ENCODE data around the gene C8A. TPM values are rescaled to one million over a fixed set of nuclear protein-coding genes. Genes with fewer than 3 reads are reported as not detected.

The C8A gene
- total RNA-seq, 2 donors from 2014 or later = not detected

GRCh38 chr1:56929492-56929891 lies 74.9 kb downstream of the C8A start:
- Histone ChIP-seq H3K4me1 (ENCODE audit: control insufficient read depth, insufficient read depth, low read length) (peaks cover 12% of the 10 kb centered on the region), H3K9me3 (ENCODE audit: control insufficient read depth, low read length) (no peaks in the 10 kb centered on the region), H3K9ac (ENCODE audit: extremely low read depth, low read length, poor library complexity, severe bottlenecking) (no peak overlapping the region), H3K27me3 (ENCODE audit: control insufficient read depth, insufficient read depth, low read length, poor library complexity, severe bottlenecking) (peaks cover 24% of the 10 kb centered on the region), H3K4me3 (ENCODE audit: low read length) (no peak overlapping the region), H3K36me3 (ENCODE audit: control insufficient read depth, insufficient read depth, low read length) (no peaks in the 10 kb centered on the region), H3K27ac (ENCODE audit: low read depth, low read length) (no peak overlapping the region)
- Mint-ChIP-seq H3K4me3 (no peak overlapping the region), H3K27ac (no peak overlapping the region), H3K27me3 (ENCODE audit: insufficient read depth) (peaks cover 33% of the 10 kb centered on the region), H3K4me1 (peaks cover 35% of the 10 kb centered on the region), H3K36me3 (ENCODE audit: low read depth) (no peaks in the 10 kb centered on the region), H3K9me3 (peaks cover 6% of the 10 kb centered on the region)
- TF ChIP-seq, protein P1, sequence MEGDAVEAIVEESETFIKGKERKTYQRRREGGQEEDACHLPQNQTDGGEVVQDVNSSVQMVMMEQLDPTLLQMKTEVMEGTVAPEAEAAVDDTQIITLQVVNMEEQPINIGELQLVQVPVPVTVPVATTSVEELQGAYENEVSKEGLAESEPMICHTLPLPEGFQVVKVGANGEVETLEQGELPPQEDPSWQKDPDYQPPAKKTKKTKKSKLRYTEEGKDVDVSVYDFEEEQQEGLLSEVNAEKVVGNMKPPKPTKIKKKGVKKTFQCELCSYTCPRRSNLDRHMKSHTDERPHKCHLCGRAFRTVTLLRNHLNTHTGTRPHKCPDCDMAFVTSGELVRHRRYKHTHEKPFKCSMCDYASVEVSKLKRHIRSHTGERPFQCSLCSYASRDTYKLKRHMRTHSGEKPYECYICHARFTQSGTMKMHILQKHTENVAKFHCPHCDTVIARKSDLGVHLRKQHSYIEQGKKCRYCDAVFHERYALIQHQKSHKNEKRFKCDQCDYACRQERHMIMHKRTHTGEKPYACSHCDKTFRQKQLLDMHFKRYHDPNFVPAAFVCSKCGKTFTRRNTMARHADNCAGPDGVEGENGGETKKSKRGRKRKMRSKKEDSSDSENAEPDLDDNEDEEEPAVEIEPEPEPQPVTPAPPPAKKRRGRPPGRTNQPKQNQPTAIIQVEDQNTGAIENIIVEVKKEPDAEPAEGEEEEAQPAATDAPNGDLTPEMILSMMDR (conservative IDR thresholded peaks at IDR 0.05) = no peak
- 83 to 98% methylated on average over 2 of the region's 2 CpGs for WGBS, 2 experiments (ENCODE audit: insufficient coverage in 1 of 2, insufficient read length in 1 of 2)
- DNase-seq = no peak

DNA sequence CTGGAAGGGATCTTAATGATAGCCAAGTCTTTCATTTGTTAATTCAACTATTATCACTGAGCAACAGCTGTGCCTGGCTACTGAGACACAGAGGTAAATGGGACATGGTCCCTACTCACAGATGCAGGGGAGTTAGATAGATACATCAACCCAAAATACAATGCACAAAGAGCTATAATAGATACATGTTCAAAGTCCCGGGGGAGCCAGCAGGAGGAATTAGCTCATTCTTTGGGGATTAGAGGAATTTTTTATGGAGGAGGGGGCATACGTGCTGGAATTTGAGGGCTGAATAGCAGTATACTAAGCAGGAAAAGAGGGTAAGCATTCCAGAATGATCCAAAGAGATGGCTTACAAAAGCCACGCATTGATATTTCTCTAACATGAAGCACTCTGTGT lies 76.6 kb downstream of the C8A start:
- WGBS, 2 experiments (ENCODE audit: insufficient coverage in 1 of 2, insufficient read length in 1 of 2) = 60 to 73% methylated on average over 1 to 3 of the region's 3 CpGs
- Histone ChIP-seq H3K9me3 (ENCODE audit: control insufficient read depth, low read length) (no peaks in the 10 kb centered on the region), H3K27ac (ENCODE audit: low read depth, low read length) (no peak overlapping the region), H3K9ac (ENCODE audit: extremely low read depth, low read length, poor library complexity, severe bottlenecking) (no peak overlapping the region), H3K27me3 (ENCODE audit: control insufficient read depth, insufficient read depth, low read length, poor library complexity, severe bottlenecking) (peaks cover 37% of the 10 kb centered on the region), H3K4me1 (ENCODE audit: control insufficient read depth, insufficient read depth, low read length) (peaks cover 8% of the 10 kb centered on the region), H3K36me3 (ENCODE audit: control insufficient read depth, insufficient read depth, low read length) (no peaks in the 10 kb centered on the region), H3K4me3 (ENCODE audit: low read length) (no peak overlapping the region)
- H3K4me1 Mint-ChIP-seq = peaks cover 25% of the 10 kb centered on the region
- H3K36me3 Mint-ChIP-seq (ENCODE audit: low read depth) = no peaks in the 10 kb centered on the region
- DNase-seq = no peak
- no peak overlapping the region for H3K27ac Mint-ChIP-seq
- H3K9me3 Mint-ChIP-seq = peaks cover 6% of the 10 kb centered on the region
- H3K4me3 Mint-ChIP-seq = no peak overlapping the region
- peaks cover 48% of the 10 kb centered on the region for H3K27me3 Mint-ChIP-seq (ENCODE audit: insufficient read depth)
- TF ChIP-seq, protein P1 (conservative IDR thresholded peaks at IDR 0.05) = no peak

DNA sequence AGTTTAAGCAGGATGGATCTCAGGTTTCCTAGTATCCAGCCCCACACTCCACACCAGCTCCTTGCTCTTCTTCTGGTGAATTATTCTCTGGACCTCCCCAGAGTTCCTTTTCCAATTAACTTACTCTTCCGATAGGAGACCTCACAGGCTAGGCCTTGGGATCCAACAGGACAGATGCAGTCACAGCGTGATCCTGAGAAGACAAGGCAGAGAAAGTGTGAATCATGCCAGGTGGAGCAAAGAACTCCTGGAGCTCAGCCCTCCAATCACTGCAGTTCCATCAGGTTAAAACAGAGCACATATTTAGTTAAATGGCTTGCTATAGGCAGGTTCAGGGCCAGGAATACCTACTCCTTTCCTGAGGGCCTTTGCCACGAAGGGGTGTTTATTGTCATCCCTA lies 77.1 kb downstream of the C8A start:
- Histone ChIP-seq H3K27me3 (ENCODE audit: control insufficient read depth, insufficient read depth, low read length, poor library complexity, severe bottlenecking) (peaks cover 37% of the 10 kb centered on the region), H3K27ac (ENCODE audit: low read depth, low read length) (no peak overlapping the region), H3K9me3 (ENCODE audit: control insufficient read depth, low read length) (no peaks in the 10 kb centered on the region), H3K36me3 (ENCODE audit: control insufficient read depth, insufficient read depth, low read length) (no peaks in the 10 kb centered on the region), H3K4me1 (ENCODE audit: control insufficient read depth, insufficient read depth, low read length) (peaks cover 8% of the 10 kb centered on the region), H3K9ac (ENCODE audit: extremely low read depth, low read length, poor library complexity, severe bottlenecking) (no peak overlapping the region), H3K4me3 (ENCODE audit: low read length) (no peak overlapping the region)
- Mint-ChIP-seq H3K9me3 (peaks cover 6% of the 10 kb centered on the region), H3K27ac (no peak overlapping the region), H3K4me1 (peaks cover 21% of the 10 kb centered on the region), H3K4me3 (no peak overlapping the region), H3K27me3 (ENCODE audit: insufficient read depth) (peaks cover 51% of the 10 kb centered on the region), H3K36me3 (ENCODE audit: low read depth) (no peaks in the 10 kb centered on the region)
- peak; percentile 57 for DNase-seq
- TF ChIP-seq, protein P1 (conservative IDR thresholded peaks at IDR 0.05) = no peak
- WGBS, 2 experiments (ENCODE audit: insufficient coverage in 1 of 2, insufficient read length in 1 of 2) = 60 to 79% methylated on average over 2 to 3 of the region's 3 CpGs

Data from endodermal cell (in vitro differentiated cells).